Ishikawa (cell line): ENCODE data around the gene ZFP36L2.

Source experiments
- EGR1 ChIP-seq: IDR thresholded peaks from 2 replicates; pipeline ENCODE4 v1.6.1; 2012
- EP300 ChIP-seq: IDR thresholded peaks from 2 replicates; pipeline ENCODE4 v1.6.1; 2012; ENCODE audit warnings: borderline replicate concordance
- FOXM1 ChIP-seq: IDR thresholded peaks from 2 replicates; pipeline ENCODE4 v1.6.1; 2012; ENCODE audit warnings: low read depth, borderline replicate concordance
- RAD21 ChIP-seq: IDR thresholded peaks from 2 replicates; pipeline ENCODE4 v1.6.1; 2012; ENCODE audit warnings: low read depth
- REST ChIP-seq: IDR thresholded peaks from 2 replicates; pipeline ENCODE4 v1.6.1; 2012; ENCODE audit warnings: low read depth, mild to moderate bottlenecking
- TEAD4 ChIP-seq: IDR thresholded peaks from 2 replicates; pipeline ENCODE4 v1.6.1; 2012
- YY1 ChIP-seq: IDR thresholded peaks from 2 replicates; pipeline ENCODE4 v1.6.1; 2012; ENCODE audit warnings: low read depth
- ZBTB7A ChIP-seq: IDR thresholded peaks from 2 replicates; pipeline ENCODE4 v1.6.1; 2012; ENCODE audit warnings: low read depth

GRCh38 chr2:43180897-43181296 is 45.5 kb downstream of the ZFP36L2 start:
- no peak for TF ChIP-seq EGR1
- TF ChIP-seq RAD21, result no peak
- TF ChIP-seq REST, result no peak
- TF ChIP-seq EP300, result no peak
- TF ChIP-seq FOXM1, result no peak
- TF ChIP-seq TEAD4, result no peak
- TF ChIP-seq YY1, result no peak
- TF ChIP-seq ZBTB7A, result no peak
